Measurements from ENCODE around the gene YIPF3. TPM values are rescaled to one million over a fixed set of nuclear protein-coding genes. Genes with fewer than 3 reads are reported as not detected.

The YIPF3 gene
- total RNA-seq, 4 donors from 2014 or later: 26.5 to 212 (median 92.7) TPM

GRCh38 chr6:43505718-43506117 lies 11.0 kb downstream of the YIPF3 start:
- intact Hi-C loops (cut with DNase I; ENCODE audit: low total_unique reads): loop anchor here (2.0 to 5.0 kb wide), 2 partner anchors 33 to 51 kb away; partner anchors contain the start of gene DLK2
- Histone ChIP-seq H3K36me3 (no peaks in the 10 kb centered on the region), H3K4me1 (peaks cover 0 to 4% of the 10 kb centered on the region in 2 donors), H3K27ac (no peak overlapping the region), H3K4me3 (no peak overlapping the region), H3K9me3 (no peaks in the 10 kb centered on the region), H3K27me3 (no peaks in the 10 kb centered on the region)
- TF ChIP-seq POLR2A (IDR thresholded peaks at IDR 0.05) (no peak), CTCF (IDR thresholded peaks at IDR 0.05) (no peak)
- no peak for DNase-seq

- H3K4me1 ChIP-seq: no peaks in the 10 kb centered on the region
- H3K27ac ChIP-seq: no peak overlapping the region
- no peak overlapping the region for H3K4me3 ChIP-seq
- DNase-seq: no peak
- TF ChIP-seq POLR2A (IDR thresholded peaks at IDR 0.05) (no peak), CTCF (IDR thresholded peaks at IDR 0.05) (no peak)
- no peaks in the 10 kb centered on the region for H3K9me3 ChIP-seq
- intact Hi-C loops (cut with DNase I; ENCODE audit: low total_unique reads): loop anchor here (2.0 to 5.0 kb wide), 2 partner anchors 33 to 50 kb away; partner anchors contain the start of gene DLK2
- H3K36me3 ChIP-seq: no peaks in the 10 kb centered on the region
- H3K27me3 ChIP-seq: no peaks in the 10 kb centered on the region
These were observed 11.8 kb downstream of the YIPF3 start for GRCh38 chr6:43504756-43505593.

GRCh38 chr6:43503443-43503842 lies 13.3 kb downstream of the YIPF3 start:
- TF ChIP-seq CTCF (IDR thresholded peaks at IDR 0.05): no peak
- TF ChIP-seq POLR2A (IDR thresholded peaks at IDR 0.05): no peak
- no peaks in the 10 kb centered on the region for H3K4me1 ChIP-seq
- H3K9me3 ChIP-seq: no peaks in the 10 kb centered on the region
- no peak overlapping the region for H3K4me3 ChIP-seq
- H3K36me3 ChIP-seq: no peaks in the 10 kb centered on the region
- intact Hi-C loops (cut with DNase I; ENCODE audit: low total_unique reads): no loop called here
- no peaks in the 10 kb centered on the region for H3K27me3 ChIP-seq
- DNase-seq: no peak
- no peak overlapping the region for H3K27ac ChIP-seq

- TF ChIP-seq POLR2A (IDR thresholded peaks at IDR 0.05): no peak
- no peak for TF ChIP-seq CTCF (IDR thresholded peaks at IDR 0.05)
- Histone ChIP-seq H3K27me3 (no peaks in the 10 kb centered on the region), H3K36me3 (no peaks in the 10 kb centered on the region), H3K9me3 (no peaks in the 10 kb centered on the region), H3K27ac (no peak overlapping the region), H3K4me3 (no peak overlapping the region), H3K4me1 (no peaks in the 10 kb centered on the region)
- intact Hi-C loops (cut with DNase I; ENCODE audit: low total_unique reads): no loop called here
- no peak for DNase-seq
These were observed 14.1 kb downstream of the YIPF3 start for GRCh38 chr6:43502666-43503065.

GRCh38 chr6:43500921-43501320 lies 15.8 kb downstream of the YIPF3 start:
- TF ChIP-seq CTCF (IDR thresholded peaks at IDR 0.05) (no peak), POLR2A (IDR thresholded peaks at IDR 0.05) (no peak)
- intact Hi-C loops (cut with DNase I; ENCODE audit: low total_unique reads): no loop called here
- no peaks in the 10 kb centered on the region for H3K4me1 ChIP-seq
- no peaks in the 10 kb centered on the region for H3K9me3 ChIP-seq
- no peak overlapping the region for H3K4me3 ChIP-seq
- H3K27ac ChIP-seq: no peak overlapping the region
- DNase-seq: no peak
- no peaks in the 10 kb centered on the region for H3K27me3 ChIP-seq
- no peaks in the 10 kb centered on the region for H3K36me3 ChIP-seq
